BJ (cell line): Measurements from ENCODE around the gene CRNN. TPM values are rescaled to one million over a fixed set of nuclear protein-coding genes. Genes with fewer than 3 reads are reported as not detected.

Experiments used
- CTCF ChIA-PET: fragments of 350-600 bp; formaldehyde crosslinking; extraction: SDS; loops from one replicate; lab custom pipeline; 2021; ENCODE audit warnings: antibody characterized with exemption, inconsistent platforms; lab: Yijun Ruan, JAX
- POLR2A ChIA-PET: fragments of 300-600 bp; sonication (Branson Sonifier 250); formaldehyde crosslinking; extraction: SDS; loops from one replicate; lab custom pipeline; 2021; ENCODE audit warnings: antibody characterized with exemption; lab: Charles Lee
- DNase-seq: peaks from one replicate; pipeline ENCODE4 v3.0.0-alpha.2; 2011; ENCODE audit warnings: low read depth
- H3K27me3 ChIP-seq: 2 replicates; pipeline ENCODE4 v1.6.0; 2011; ENCODE audit warnings: low read length; ENCODE audit not compliant: control insufficient read depth, insufficient read depth
- H3K36me3 ChIP-seq: 2 replicates; pipeline ENCODE4 v1.5.1; 2011; ENCODE audit warnings: low read length; ENCODE audit not compliant: control insufficient read depth, insufficient read depth
- H3K4me3 ChIP-seq: 2 replicates; pipeline ENCODE4 v1.5.1; 2011; ENCODE audit warnings: low read depth, mild to moderate bottlenecking, control low read depth, low read length
- polyA plus RNA-seq: library from polyadenylated mRNA; depleted of rRNA; stranded (reverse); fragments of >200 nt; gene quantifications from 2 replicates; pipeline ENCODE4 v1.2.3, GENCODE V29; 2011
- TF ChIP-seq, protein P1 (sequence below): IDR thresholded peaks from 2 replicates; pipeline ENCODE4 v1.5.1; 2011; ENCODE audit warnings: low read depth, mild to moderate bottlenecking, control low read depth, inconsistent platforms, low read length, moderate library complexity; ENCODE audit not compliant: insufficient read depth

CRNN gene
- polyA plus RNA-seq, 1 experiment = not detected

GRCh38 chr1:152408664-152409063 lies 5.4 kb downstream of the CRNN start:
- TF ChIP-seq, protein P1, sequence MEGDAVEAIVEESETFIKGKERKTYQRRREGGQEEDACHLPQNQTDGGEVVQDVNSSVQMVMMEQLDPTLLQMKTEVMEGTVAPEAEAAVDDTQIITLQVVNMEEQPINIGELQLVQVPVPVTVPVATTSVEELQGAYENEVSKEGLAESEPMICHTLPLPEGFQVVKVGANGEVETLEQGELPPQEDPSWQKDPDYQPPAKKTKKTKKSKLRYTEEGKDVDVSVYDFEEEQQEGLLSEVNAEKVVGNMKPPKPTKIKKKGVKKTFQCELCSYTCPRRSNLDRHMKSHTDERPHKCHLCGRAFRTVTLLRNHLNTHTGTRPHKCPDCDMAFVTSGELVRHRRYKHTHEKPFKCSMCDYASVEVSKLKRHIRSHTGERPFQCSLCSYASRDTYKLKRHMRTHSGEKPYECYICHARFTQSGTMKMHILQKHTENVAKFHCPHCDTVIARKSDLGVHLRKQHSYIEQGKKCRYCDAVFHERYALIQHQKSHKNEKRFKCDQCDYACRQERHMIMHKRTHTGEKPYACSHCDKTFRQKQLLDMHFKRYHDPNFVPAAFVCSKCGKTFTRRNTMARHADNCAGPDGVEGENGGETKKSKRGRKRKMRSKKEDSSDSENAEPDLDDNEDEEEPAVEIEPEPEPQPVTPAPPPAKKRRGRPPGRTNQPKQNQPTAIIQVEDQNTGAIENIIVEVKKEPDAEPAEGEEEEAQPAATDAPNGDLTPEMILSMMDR = no peak
- CTCF ChIA-PET = interaction anchor here (1.6 kb wide), 1 partner anchor 15 kb away, joined by 3 read pairs; no protein-coding TSS in a partner anchor
- H3K27me3 ChIP-seq = no peaks in the 10 kb centered on the region
- H3K4me3 ChIP-seq = no peak overlapping the region
- H3K36me3 ChIP-seq = no peaks in the 10 kb centered on the region
- POLR2A ChIA-PET = no interaction called here
- DNase-seq = no peak

DNA sequence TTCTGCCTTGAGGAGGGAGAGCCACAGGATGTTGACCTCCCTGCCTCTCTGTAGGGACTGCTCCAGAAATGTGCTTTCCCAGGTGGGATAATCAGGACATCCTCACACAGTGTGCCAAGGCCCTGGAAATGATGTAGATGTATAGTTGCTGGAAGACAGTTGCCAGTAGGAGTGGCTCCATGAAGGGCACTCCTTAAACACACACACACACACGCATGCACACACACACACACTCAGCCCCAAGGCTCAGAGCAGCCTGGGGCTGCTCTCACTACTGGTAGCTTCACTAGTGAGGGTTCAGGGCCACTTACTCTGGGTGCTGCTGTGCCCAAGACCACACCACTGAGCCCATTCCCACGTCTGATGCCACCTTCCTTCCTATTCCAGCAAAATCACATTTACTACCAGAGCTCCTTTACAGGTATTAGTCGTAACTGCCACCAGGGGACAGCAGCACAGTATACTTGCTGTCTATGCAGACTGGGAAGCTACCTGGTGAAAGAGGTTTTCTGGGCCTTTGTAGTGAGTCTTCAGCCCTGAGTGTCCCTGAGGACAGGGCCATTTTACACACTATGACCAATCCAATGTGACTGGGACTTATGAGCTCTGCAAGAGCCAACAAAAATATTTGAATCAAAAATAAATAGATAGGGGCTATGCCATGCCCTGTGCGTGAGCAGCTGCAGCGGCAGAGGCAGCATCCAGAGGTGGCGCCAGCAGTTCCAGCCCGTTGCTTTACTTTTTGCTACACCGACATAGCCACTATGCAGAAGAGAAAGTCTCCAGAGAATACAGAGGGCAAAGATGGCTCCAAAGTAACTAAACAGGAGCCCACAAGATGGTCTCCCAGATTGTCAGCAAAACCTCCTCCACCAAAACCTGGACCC lies 15.0 kb downstream of the CRNN start:
- TF ChIP-seq, protein P1 = peak; percentile 42

GRCh38 chr1:152397474-152397873 lies 16.6 kb downstream of the CRNN start:
- Histone ChIP-seq H3K36me3 (no peaks in the 10 kb centered on the region), H3K27me3 (no peaks in the 10 kb centered on the region; the same call in 1 of the 2 replicates), H3K4me3 (no peak overlapping the region)
- ChIA-PET CTCF (interaction anchor here (0.6 to 4.7 kb wide), 6 partner anchors 10 to 186 kb away, joined by 4 to 38 read pairs (median 12); no protein-coding TSS in a partner anchor), POLR2A (no interaction called here)
- TF ChIP-seq, protein P1 = peak; percentile 15; the same call in 1 of the 2 replicates
- DNase-seq = no peak

More for the DNA sequence above, 15.0 kb downstream of the CRNN start:
- POLR2A ChIA-PET = no interaction called here
- Histone ChIP-seq H3K27me3 (no peaks in the 10 kb centered on the region; the same call in 1 of the 2 replicates), H3K4me3 (no peak overlapping the region), H3K36me3 (no peaks in the 10 kb centered on the region)
- DNase-seq = no peak
- CTCF ChIA-PET = interaction anchor here (0.7 to 4.7 kb wide), 12 partner anchors 10 to 251 kb away, joined by 3 to 38 read pairs (median 6); no protein-coding TSS in a partner anchor

DNA sequence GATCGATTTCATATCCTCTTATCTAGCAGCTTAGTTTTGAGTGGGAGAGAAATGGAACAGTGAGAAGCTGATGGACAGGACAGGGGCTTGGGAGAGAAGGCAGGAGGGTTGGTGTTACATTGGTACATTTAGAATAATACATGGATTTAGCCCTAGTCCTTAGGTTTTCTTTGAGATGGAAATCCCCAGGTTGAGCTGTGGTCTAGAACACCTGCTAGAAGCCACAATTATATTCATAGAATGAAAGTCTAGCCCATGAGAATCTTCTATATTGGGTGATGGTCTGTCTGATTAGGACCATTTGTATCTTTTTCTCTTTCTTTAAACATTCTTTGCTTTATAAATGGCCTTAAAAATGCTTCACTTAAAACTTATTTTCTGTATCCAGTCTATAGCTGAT lies 19.9 kb downstream of the CRNN start:
- ChIA-PET POLR2A (no interaction called here), CTCF (interaction anchor here (1.2 kb wide), 1 partner anchor 46 kb away, joined by 4 read pairs; no protein-coding TSS in a partner anchor)
- H3K4me3 ChIP-seq = no peak overlapping the region
- H3K27me3 ChIP-seq = no peaks in the 10 kb centered on the region; the same call in 1 of the 2 replicates
- DNase-seq = no peak
- TF ChIP-seq, protein P1 = no peak
- H3K36me3 ChIP-seq = no peaks in the 10 kb centered on the region

DNA sequence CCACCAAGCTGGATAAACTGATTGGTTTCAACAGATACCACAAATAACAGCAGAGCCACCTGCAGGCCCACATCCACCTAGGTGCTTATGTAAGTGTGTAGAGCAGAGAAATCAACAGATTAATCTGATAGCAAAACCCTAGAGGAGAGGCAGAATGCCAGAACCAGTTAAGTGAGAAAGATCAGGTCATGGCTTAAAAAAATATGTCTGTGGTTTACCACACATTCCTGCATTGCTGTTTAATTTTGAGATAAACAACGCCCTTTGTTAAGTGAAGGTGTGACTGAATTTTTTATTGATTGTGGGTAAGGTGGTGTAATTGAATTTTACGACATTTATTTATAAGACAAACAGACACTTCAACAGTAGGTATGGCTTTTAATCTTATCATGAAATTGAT lies 21.2 kb downstream of the CRNN start:
- no peaks in the 10 kb centered on the region for H3K27me3 ChIP-seq
- DNase-seq = no peak
- ChIA-PET CTCF (no interaction called here), POLR2A (no interaction called here)
- no peaks in the 10 kb centered on the region for H3K36me3 ChIP-seq
- TF ChIP-seq, protein P1 = no peak
- H3K4me3 ChIP-seq = no peak overlapping the region
